GM12878 (cell line): ENCODE results near the gene CYP46A1. TPM values are rescaled to one million over a fixed set of nuclear protein-coding genes. Genes with fewer than 3 reads are reported as not detected.

Experiments
- ATAC-seq: fragments of 200-7000 bp; cut with Tn5 transposase; 3 replicates; pipeline ENCODE4 v1.9.1; 2020; ENCODE audit warnings: mild to moderate bottlenecking, moderate library complexity
- BruUV-seq: library from RNA; stranded (reverse); fragments of 400-500 nt; replicated peaks from 2 replicates; lab custom pipeline; 2021; lab: Mats Ljungman, UMichigan
- CTCF ChIA-PET: fragments of 300-600 bp; sonication (Branson Sonifier 250); formaldehyde crosslinking; extraction: SDS; loops from one replicate; lab custom pipeline; 2021; ENCODE audit warnings: inconsistent platforms; lab: Yijun Ruan, JAX
- POLR2A ChIA-PET: fragments of 350-600 bp; formaldehyde crosslinking; extraction: SDS; loops from one replicate; lab custom pipeline; 2021; ENCODE audit warnings: inconsistent platforms; lab: Charles Lee
- RAD21 ChIA-PET: fragments of 300-600 bp; sonication (Branson Sonifier 250); formaldehyde crosslinking; loops from one replicate; lab custom pipeline; 2023; ENCODE audit warnings: antibody characterized with exemption; ENCODE audit not compliant: unreplicated experiment; lab: Charles Lee
- SMC1A ChIA-PET: fragments of 300-600 bp; sonication (Branson Sonifier 250); formaldehyde crosslinking; loops from one replicate; lab custom pipeline; 2023; ENCODE audit not compliant: unreplicated experiment, uncharacterized antibody; lab: Charles Lee
- DNase-seq: peaks from one replicate; pipeline ENCODE4 v3.0.0-alpha.2; 2011; ENCODE audit warnings: low read depth, low spot score
- FAIRE-seq: peaks from 3 replicates; lab custom pipeline; 2011; peaks lifted over from hg19 to GRCh38; lab: Jason Lieb, UNC
- H2AFZ ChIP-seq: 2 replicates; pipeline ENCODE4 v1.6.0; 2011; ENCODE audit warnings: low read depth, low read length, control low read depth; ENCODE audit not compliant: control insufficient read depth
- H3K27ac ChIP-seq: 2 replicates; pipeline ENCODE4 v1.5.1; 2011; ENCODE audit warnings: control low read depth; ENCODE audit not compliant: control insufficient read depth, insufficient read depth
- H3K27me3 ChIP-seq, 2 experiments: replicated peaks in 1 of 2; 2 replicates each; pipeline versions ENCODE4 v1.6.0 to v1.6.1; 2011; ENCODE audit warnings: low read length in 1 of 2; ENCODE audit not compliant: control insufficient read depth in 2 of 2, insufficient read depth in 2 of 2
- H3K36me3 ChIP-seq, 2 experiments: 2 replicates each; pipeline ENCODE4 v1.5.1; 2011; ENCODE audit warnings: low read length in 1 of 2; ENCODE audit not compliant: control insufficient read depth in 2 of 2, insufficient read depth in 2 of 2
- H3K4me1 ChIP-seq: 2 replicates; pipeline ENCODE4 v1.6.1; 2011; ENCODE audit warnings: mild to moderate bottlenecking, low read length, moderate library complexity, mixed read lengths; ENCODE audit not compliant: control insufficient read depth, insufficient read depth
- H3K4me2 ChIP-seq: 2 replicates; pipeline ENCODE4 v1.6.0; 2011; ENCODE audit warnings: control low read depth; ENCODE audit not compliant: control insufficient read depth, insufficient read depth
- H3K4me3 ChIP-seq: fragments of 200-600 bp; sonication (generic); 2 replicates; pipeline ENCODE4 v1.5.1; 2016
- H3K79me2 ChIP-seq: 2 replicates; pipeline ENCODE4 v1.6.0; 2011; ENCODE audit warnings: low read length; ENCODE audit not compliant: control insufficient read depth, insufficient read depth
- H3K9ac ChIP-seq: 2 replicates; pipeline ENCODE4 v1.8.0; 2011; ENCODE audit warnings: low read length, control low read depth, mixed read lengths; ENCODE audit not compliant: control insufficient read depth, insufficient read depth
- H3K9me3 ChIP-seq: replicated peaks from 3 replicates; pipeline ENCODE4 v1.5.1; 2011; ENCODE audit warnings: mild to moderate bottlenecking, low read length; ENCODE audit not compliant: control insufficient read depth, insufficient read depth
- H4K20me1 ChIP-seq: 2 replicates; pipeline ENCODE4 v1.6.0; 2011; ENCODE audit not compliant: control insufficient read depth, insufficient read depth
- BRCA1 ChIP-seq: IDR thresholded peaks from 2 replicates; pipeline ENCODE4 v1.6.1; 2011; ENCODE audit warnings: low read depth, low read length, improper control_type of control experiment
- CEBPB ChIP-seq, 2 experiments: fragments of 150-350 bp in 1 of 2; IDR thresholded peaks; 2 replicates each; pipeline ENCODE4 v1.6.1; 2012 to 2014; ENCODE audit warnings: low read depth in 2 of 2, low read length in 2 of 2, borderline replicate concordance in 1 of 2, inconsistent platforms in 1 of 2
- DPF2 ChIP-seq: fragments of 450-650 bp; IDR thresholded peaks from 2 replicates; pipeline ENCODE4 v1.6.1; 2017; ENCODE audit warnings: mild to moderate bottlenecking
- GATAD2B ChIP-seq: fragments of 450-650 bp; conservative IDR thresholded peaks from 2 replicates; pipeline ENCODE4 v1.6.1; 2017; ENCODE audit warnings: low read depth, mild to moderate bottlenecking, moderate library complexity
- IKZF2 ChIP-seq, 2 experiments: fragments of 450-650 bp; IDR thresholded peaks; 2 replicates each; pipeline ENCODE4 v1.6.1; 2017; ENCODE audit warnings: mild to moderate bottlenecking in 2 of 2, moderate library complexity in 2 of 2
- JUND ChIP-seq: IDR thresholded peaks from 2 replicates; pipeline ENCODE4 v1.6.1; 2012; ENCODE audit warnings: low read depth, mild to moderate bottlenecking, low read length, improper control_type of control experiment, moderate library complexity
- KAT2A ChIP-seq: conservative IDR thresholded peaks from 2 replicates; pipeline ENCODE4 v1.6.1; 2011; ENCODE audit warnings: low read depth, low read length; ENCODE audit not compliant: control insufficient read depth
- MEF2B ChIP-seq: fragments of 450-650 bp; IDR thresholded peaks from 2 replicates; pipeline ENCODE4 v1.6.1; 2018; ENCODE audit warnings: mild to moderate bottlenecking, moderate library complexity; ENCODE audit not compliant: partially characterized antibody, poor library complexity, severe bottlenecking
- NRF1 ChIP-seq: conservative IDR thresholded peaks from 2 replicates; pipeline ENCODE4 v1.6.1; 2011; ENCODE audit warnings: mild to moderate bottlenecking, low read depth, low read length, improper control_type of control experiment
- PBX3 ChIP-seq: IDR thresholded peaks from 2 replicates; pipeline ENCODE4 v1.6.1; 2011; ENCODE audit warnings: mild to moderate bottlenecking, low read depth, low read length, moderate library complexity; ENCODE audit not compliant: insufficient replicate concordance
- SKIL ChIP-seq: fragments of 450-650 bp; IDR thresholded peaks from 2 replicates; pipeline ENCODE4 v1.6.1; 2017; ENCODE audit warnings: mild to moderate bottlenecking, low read depth, inconsistent platforms; ENCODE audit not compliant: poor library complexity, severe bottlenecking
- SUZ12 ChIP-seq: fragments of 200-600 bp; sonication (generic); IDR thresholded peaks from one replicate; pipeline ENCODE4 v1.6.1; 2018; ENCODE audit warnings: antibody characterized with exemption, mild to moderate bottlenecking; ENCODE audit not compliant: unreplicated experiment
- whole genome bisulfite sequencing: methylation state at CpG from one replicate; pipeline ENCODE4 v1.1.6; 2016; ENCODE audit warnings: low lambda C conversion rate; ENCODE audit not compliant: insufficient replicate concordance, insufficient coverage; ENCODE audit errors: missing lambda C conversion rate; 5-methylcytosine and 5-hydroxymethylcytosine counted together
- in situ Hi-C: fragments of 300-500 bp; cut with MboI; formaldehyde crosslinking; loops from 9 replicates; pipeline ENCODE4 v1.14.3; 2018; ENCODE audit warnings: mixed read lengths
- intact Hi-C: fragments of 100-400 bp; cut with micrococcal nuclease; formaldehyde crosslinking; loops from one replicate; pipeline ENCODE4 v1.14.2; 2022; ENCODE audit not compliant: unreplicated experiment
- polyA plus RNA-seq, 11 experiments: library from polyadenylated mRNA; depleted of rRNA in 4 of 11; unstranded in 6 of 11; stranded (reverse) in 5 of 11; fragments of >200 nt; fragmentation: Nextera tagmentation in 4 of 11; fragmentation: Illumina TruSeq in 1 of 11; extraction: Ambion mirVana in 4 of 11; extraction: Trizol in 1 of 11; gene quantifications; 1 replicate in 1 of 11; 2 replicates in 10 of 11; pipeline versions ENCODE4 v1.2.1 to v1.2.3, GENCODE V29; 2011 to 2016; ENCODE audit warnings: inconsistent platforms in 2 of 11, missing spikeins in 2 of 11, low read depth in 1 of 11
- total RNA-seq, 4 experiments: library from RNA; depleted of rRNA in 3 of 4; stranded (reverse); fragments of >200 nt in 3 of 4; fragmentation: Illumina TruSeq in 1 of 4; extraction: Trizol in 1 of 4; gene quantifications; 2 replicates each; pipeline versions ENCODE4 v1.2.1 to v1.2.3, GENCODE V29; 2013 to 2021
- TF ChIP-seq, protein P1 (sequence below): fragments of 450-650 bp; IDR thresholded peaks from 2 replicates; pipeline ENCODE4 v1.6.1; 2017; ENCODE audit warnings: mild to moderate bottlenecking, moderate library complexity

Gene CYP46A1
- total and polyA plus RNA-seq, 10 of the 15 experiments (the other 5 are each of a cell fraction or from before 2014, with no cell fraction given), result 0.04 to 0.11 TPM; not detected in 8

DNA sequence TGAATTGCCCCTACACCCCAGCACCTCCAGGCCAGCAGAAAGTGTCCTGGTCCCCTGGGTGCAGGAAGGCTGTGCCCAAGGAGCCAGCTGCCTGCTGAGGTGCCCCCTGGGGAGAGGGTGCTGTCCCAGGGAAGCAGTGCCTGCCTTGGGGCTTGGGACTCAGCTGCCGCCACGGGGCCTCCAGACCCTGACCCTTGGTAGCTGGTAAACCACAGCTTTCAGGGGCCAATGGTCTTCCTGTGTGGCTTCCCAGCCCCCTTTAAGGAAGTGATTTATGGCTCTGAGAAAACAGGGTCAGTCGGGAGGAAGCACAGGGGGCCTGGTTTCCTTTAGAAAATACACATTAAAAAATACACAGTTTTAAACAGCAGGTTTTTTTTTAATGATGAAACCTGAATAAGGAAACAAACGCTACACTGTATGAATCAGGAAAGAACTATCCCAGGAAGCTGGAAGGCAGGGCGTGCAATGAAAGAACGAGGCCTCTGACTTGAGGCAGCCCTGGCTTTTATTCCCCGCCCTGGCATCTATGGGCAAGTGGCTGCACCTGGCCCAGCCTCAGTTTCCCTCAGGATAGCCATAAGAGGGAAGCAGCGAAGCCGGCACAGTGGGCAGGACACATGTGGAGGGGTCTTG lies 68.5 kb downstream of the CYP46A1 start:
- WGBS, result 22% methylated on average over 9 of the region's 9 CpGs
- CTCF ChIA-PET, result no interaction called here
- no peaks in the 10 kb centered on the region for H3K9me3 ChIP-seq
- SMC1A ChIA-PET, result no interaction called here
- H3K4me2 ChIP-seq, result no peak overlapping the region
- no peaks in the 10 kb centered on the region for H3K79me2 ChIP-seq
- in situ Hi-C loops, result no loop called here
- H3K4me1 ChIP-seq, result no peaks in the 10 kb centered on the region
- no peak for FAIRE-seq
- intact Hi-C loops, result no loop called here
- H4K20me1 ChIP-seq, result no peaks in the 10 kb centered on the region
- no peak for ATAC-seq
- no peak overlapping the region for H3K27ac ChIP-seq
- peaks cover 2 to 4% of the 10 kb centered on the region in 2 experiments; a peak in 2 of 4 replicates for H3K27me3 ChIP-seq
- BruUV-seq, result no TSS peak
- RAD21 ChIA-PET, result no interaction called here
- POLR2A ChIA-PET, result no interaction called here
- H2AFZ ChIP-seq, result no peak overlapping the region
- H3K4me3 ChIP-seq, result no peak overlapping the region
- DNase-seq, result no peak
- no peaks in the 10 kb centered on the region for H3K36me3 ChIP-seq
- H3K9ac ChIP-seq, result no peak overlapping the region
- TF ChIP-seq GATAD2B (no peak), MEF2B (no peak), JUND (no peak), KAT2A (no peak), PBX3 (no peak), BRCA1 (no peak), DPF2 (no peak), SUZ12 (no peak), CEBPB (IDR thresholded peaks at IDR 0.05; ENCODE audit: borderline replicate concordance in 1 of 2, low read depth in 2 of 2, low read length in 2 of 2) (no peak), SKIL (no peak), IKZF2 (IDR thresholded peaks at IDR 0.05) (no peak), NRF1 (no peak)
- TF ChIP-seq, protein P1, sequence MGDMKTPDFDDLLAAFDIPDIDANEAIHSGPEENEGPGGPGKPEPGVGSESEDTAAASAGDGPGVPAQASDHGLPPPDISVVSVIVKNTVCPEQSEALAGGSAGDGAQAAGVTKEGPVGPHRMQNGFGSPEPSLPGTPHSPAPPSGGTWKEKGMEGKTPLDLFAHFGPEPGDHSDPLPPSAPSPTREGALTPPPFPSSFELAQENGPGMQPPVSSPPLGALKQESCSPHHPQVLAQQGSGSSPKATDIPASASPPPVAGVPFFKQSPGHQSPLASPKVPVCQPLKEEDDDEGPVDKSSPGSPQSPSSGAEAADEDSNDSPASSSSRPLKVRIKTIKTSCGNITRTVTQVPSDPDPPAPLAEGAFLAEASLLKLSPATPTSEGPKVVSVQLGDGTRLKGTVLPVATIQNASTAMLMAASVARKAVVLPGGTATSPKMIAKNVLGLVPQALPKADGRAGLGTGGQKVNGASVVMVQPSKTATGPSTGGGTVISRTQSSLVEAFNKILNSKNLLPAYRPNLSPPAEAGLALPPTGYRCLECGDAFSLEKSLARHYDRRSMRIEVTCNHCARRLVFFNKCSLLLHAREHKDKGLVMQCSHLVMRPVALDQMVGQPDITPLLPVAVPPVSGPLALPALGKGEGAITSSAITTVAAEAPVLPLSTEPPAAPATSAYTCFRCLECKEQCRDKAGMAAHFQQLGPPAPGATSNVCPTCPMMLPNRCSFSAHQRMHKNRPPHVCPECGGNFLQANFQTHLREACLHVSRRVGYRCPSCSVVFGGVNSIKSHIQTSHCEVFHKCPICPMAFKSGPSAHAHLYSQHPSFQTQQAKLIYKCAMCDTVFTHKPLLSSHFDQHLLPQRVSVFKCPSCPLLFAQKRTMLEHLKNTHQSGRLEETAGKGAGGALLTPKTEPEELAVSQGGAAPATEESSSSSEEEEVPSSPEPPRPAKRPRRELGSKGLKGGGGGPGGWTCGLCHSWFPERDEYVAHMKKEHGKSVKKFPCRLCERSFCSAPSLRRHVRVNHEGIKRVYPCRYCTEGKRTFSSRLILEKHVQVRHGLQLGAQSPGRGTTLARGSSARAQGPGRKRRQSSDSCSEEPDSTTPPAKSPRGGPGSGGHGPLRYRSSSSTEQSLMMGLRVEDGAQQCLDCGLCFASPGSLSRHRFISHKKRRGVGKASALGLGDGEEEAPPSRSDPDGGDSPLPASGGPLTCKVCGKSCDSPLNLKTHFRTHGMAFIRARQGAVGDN, result no peak
